ENCODE measurements around the gene CABP4. TPM values are rescaled to one million over a fixed set of nuclear protein-coding genes. Genes with fewer than 3 reads are reported as not detected.

The CABP4 gene
- 3.2 TPM for total RNA-seq
- long read RNA-seq, partial matches to known transcripts = 0 of 1 reads
- long read RNA-seq, other reads (novel, unspliced or antisense) = 1 of 1 reads

DNA sequence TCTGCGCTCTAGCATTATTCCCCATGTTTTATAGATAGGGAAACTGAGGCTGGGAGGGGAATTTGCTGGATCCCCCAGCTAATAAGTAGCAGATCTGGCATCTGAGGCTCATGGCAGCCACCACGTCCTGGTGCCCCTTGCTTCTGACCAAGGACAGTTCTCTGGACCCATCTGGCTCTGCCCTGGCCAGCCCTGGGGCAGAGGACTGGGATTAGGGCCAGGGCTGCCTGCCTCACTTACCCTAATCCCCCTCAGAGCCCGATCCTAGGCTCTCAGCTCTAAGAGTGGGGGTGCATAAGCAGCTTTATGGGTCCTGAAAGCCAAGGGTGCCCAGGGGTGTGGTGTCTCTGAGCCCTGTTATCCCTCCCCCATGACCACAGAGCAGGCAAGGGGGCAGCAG is at the start of gene CABP4:
Gene CABP4 (plus strand): TSS at position 301 of the 400 bp plus-strand sequence. CDS start 70 bp downstream, at position 371.
- no peak for DNase-seq
- intact Hi-C loops (cut with DNase I) = no loop called here
- no peaks in the 10 kb centered on the region for H3K27me3 ChIP-seq
- no peaks in the 10 kb centered on the region for H3K36me3 ChIP-seq
- ATAC-seq = no peak
- H3K4me3 ChIP-seq = no peak within 1 kb of the TSS
- TF ChIP-seq, protein P1, sequence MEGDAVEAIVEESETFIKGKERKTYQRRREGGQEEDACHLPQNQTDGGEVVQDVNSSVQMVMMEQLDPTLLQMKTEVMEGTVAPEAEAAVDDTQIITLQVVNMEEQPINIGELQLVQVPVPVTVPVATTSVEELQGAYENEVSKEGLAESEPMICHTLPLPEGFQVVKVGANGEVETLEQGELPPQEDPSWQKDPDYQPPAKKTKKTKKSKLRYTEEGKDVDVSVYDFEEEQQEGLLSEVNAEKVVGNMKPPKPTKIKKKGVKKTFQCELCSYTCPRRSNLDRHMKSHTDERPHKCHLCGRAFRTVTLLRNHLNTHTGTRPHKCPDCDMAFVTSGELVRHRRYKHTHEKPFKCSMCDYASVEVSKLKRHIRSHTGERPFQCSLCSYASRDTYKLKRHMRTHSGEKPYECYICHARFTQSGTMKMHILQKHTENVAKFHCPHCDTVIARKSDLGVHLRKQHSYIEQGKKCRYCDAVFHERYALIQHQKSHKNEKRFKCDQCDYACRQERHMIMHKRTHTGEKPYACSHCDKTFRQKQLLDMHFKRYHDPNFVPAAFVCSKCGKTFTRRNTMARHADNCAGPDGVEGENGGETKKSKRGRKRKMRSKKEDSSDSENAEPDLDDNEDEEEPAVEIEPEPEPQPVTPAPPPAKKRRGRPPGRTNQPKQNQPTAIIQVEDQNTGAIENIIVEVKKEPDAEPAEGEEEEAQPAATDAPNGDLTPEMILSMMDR (IDR thresholded peaks at IDR 0.05) = no peak
- H3K9me3 ChIP-seq = no peaks in the 10 kb centered on the region
- no peaks in the 10 kb centered on the region for H3K4me1 ChIP-seq
- H3K27ac ChIP-seq = no peak within 1 kb of the TSS

DNA sequence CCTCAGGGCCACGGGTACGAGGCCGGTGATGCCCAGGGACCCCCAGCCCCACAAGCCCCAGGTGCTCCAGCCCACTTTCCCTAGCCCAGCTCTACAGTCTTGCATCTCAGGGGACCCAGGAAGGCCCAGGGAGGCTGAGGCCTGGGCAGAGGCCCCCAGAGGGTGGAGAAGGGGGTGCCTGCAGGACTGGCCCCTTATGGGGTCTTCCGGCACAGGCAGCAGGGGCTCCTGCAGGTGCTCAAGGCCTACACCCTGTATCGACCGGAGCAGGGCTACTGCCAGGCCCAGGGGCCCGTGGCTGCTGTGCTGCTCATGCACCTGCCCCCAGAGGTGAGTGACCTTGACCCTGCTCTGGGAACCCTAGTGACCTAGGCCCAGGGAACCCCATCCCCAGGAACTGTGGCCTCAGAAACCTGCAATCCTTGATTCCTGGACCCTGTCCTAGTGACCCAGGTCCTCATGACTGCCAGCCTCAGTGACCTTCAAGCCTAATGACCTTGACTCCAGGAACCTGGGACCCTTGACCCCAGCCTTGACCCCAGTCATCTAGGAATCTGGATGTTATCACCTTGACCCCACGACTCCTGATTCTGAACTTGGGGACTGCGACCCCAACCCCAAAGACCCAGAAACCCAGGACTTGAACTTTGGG is 49.3 kb upstream of the CABP4 start:
- TF ChIP-seq, protein P1 (IDR thresholded peaks at IDR 0.05) = no peak
- no peak for DNase-seq
- peak overlapping the region; percentile 49 for H3K4me3 ChIP-seq

DNA sequence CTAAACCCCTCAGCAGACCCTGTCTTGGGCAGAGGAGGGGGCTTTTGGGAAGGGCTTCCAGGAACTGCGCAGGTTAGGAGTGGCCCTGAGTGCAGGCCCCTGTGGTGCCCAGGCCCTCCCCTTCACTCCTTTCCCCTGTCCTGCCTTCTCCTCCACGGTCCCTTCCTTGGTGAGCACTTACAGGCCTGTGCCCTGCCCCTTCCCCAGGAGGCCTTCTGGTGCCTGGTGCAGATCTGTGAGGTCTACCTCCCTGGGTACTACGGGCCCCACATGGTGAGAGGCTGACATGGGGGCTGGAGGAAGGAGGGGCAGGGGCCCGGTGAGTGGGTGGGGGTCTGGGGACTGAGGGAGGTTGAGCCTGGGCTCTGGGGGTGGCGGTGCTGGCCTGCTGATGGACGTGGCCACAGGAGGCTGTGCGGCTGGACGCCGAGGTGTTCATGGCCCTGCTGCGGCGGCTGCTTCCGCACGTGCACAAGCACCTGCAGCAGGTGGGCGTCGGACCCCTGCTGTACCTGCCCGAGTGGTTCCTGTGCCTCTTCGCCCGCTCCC is 48.7 kb upstream of the CABP4 start:
- Histone ChIP-seq H3K9me3 (no peaks in the 10 kb centered on the region), H3K4me1 (peaks cover 25% of the 10 kb centered on the region), H3K27me3 (no peaks in the 10 kb centered on the region), H3K4me3 (no peak overlapping the region), H3K27ac (peak overlapping the region; percentile 36), H3K36me3 (no peaks in the 10 kb centered on the region)
- ATAC-seq (no peak), DNase-seq (no peak)
- intact Hi-C loops (cut with DNase I) = loop anchor here (10.0 kb wide), 1 partner anchor 98 kb away; the partner anchor contains the start of genes CDK2AP2 and PITPNM1
- TF ChIP-seq, protein P1 (IDR thresholded peaks at IDR 0.05) = no peak

More for the DNA sequence above, 49.3 kb upstream of the CABP4 start:
- peaks cover 27% of the 10 kb centered on the region for H3K4me1 ChIP-seq
- ATAC-seq = no peak
- intact Hi-C loops (cut with DNase I) = loop anchor here (10.0 kb wide), 1 partner anchor 99 kb away; the partner anchor contains the start of genes CDK2AP2 and PITPNM1
- no peaks in the 10 kb centered on the region for H3K9me3 ChIP-seq
- H3K36me3 ChIP-seq = no peaks in the 10 kb centered on the region
- peak overlapping the region; percentile 36 for H3K27ac ChIP-seq
- no peaks in the 10 kb centered on the region for H3K27me3 ChIP-seq

DNA sequence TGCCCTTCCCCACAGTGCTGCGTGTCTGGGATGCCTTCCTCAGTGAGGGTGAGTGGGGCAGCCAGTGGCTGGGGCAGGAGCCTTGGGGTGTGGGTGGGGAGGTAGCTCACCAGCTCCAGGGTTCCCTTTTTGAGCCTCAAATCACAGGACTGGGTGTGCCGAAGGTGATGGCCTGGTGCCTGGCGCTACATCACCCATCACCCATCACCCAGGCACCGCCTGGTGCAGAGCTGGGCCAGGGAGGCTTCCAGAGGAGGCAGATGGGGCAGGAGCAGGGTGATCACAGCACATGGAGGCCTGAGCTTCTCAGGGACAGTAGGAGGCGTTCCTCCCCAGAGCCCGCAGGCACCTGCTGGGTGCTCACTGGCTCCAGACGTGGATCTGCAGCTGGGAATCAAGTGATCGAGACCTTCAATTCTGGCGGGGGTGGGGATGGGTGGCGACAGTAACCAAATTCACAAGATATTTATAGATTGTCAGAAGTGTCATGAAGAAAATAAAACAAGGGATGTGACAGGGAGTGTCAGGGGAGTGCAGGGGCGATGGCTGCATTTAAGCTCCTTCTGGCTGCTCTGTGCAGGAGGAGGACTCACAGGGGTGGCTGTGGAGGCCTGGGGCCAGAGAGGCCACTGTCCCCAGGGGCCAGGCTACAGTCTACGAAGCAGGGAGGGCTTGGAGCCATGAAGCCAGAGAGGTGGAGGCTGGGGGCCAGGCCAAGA is 48.0 kb upstream of the CABP4 start:
- no peak overlapping the region for H3K4me3 ChIP-seq
- TF ChIP-seq, protein P1 (IDR thresholded peaks at IDR 0.05) = no peak
- intact Hi-C loops (cut with DNase I) = loop anchor here (10.0 kb wide), 1 partner anchor 98 kb away; the partner anchor contains the start of genes CDK2AP2 and PITPNM1
- H3K4me1 ChIP-seq = peaks cover 24% of the 10 kb centered on the region
- no peaks in the 10 kb centered on the region for H3K27me3 ChIP-seq
- no peaks in the 10 kb centered on the region for H3K36me3 ChIP-seq
- H3K27ac ChIP-seq = peak overlapping the region; percentile 36
- no peak for DNase-seq
- no peaks in the 10 kb centered on the region for H3K9me3 ChIP-seq
- ATAC-seq = no peak

DNA sequence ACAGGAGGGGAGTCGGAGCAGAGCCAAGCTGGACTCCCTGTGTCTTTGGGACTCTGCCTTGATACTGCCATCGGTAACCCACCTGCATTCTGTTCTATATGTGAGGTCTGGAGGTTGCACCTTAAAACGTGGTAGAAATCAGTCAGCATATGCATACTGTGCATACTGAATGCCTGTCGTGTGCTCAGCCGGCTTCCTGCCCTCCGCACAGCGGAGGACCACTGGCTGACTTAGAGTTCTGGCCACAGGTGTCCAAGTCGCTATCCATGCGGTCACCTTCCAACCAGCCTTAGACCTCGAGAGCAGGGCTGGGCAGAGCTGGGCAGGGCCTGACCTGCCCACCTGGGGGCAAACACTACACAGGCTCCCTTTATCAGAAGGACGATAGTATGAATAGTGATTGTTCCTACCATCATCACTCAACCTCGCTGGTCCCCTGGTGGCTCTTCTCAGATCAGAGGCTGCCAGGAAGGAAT is 47.4 kb upstream of the CABP4 start:
- DNase-seq (no peak), ATAC-seq (no peak)
- Histone ChIP-seq H3K4me1 (peaks cover 18% of the 10 kb centered on the region), H3K9me3 (no peaks in the 10 kb centered on the region), H3K4me3 (no peak overlapping the region), H3K27ac (peak overlapping the region; percentile 30), H3K36me3 (no peaks in the 10 kb centered on the region), H3K27me3 (no peaks in the 10 kb centered on the region)
- TF ChIP-seq, protein P1 (IDR thresholded peaks at IDR 0.05) = no peak
- intact Hi-C loops (cut with DNase I) = loop anchor here (10.0 kb wide), 1 partner anchor 97 kb away; the partner anchor contains the start of genes CDK2AP2 and PITPNM1
